NK-92 treated with Interleukin-12 subunit alpha and Interleukin-12 subunit beta, amount 100 ng/mL, for 24 hours (cell line): ENCODE measurements around the gene PSME4.

Experiments used
- DNase-seq: peaks from one replicate; lab custom pipeline; 2025; lab: John Stamatoyannopoulos, UW

Gene PSME4

GRCh38 chr2:53970724-53971602, at the start of gene PSME4:
PSME4 (minus strand) TSS chr2:53970993; CDS start chr2:53970784, 209 bp downstream.
- DNase-seq = peak; percentile 79

- DNase-seq = no peak
Observed at GRCh38 chr2:54015798-54016699, 45.3 kb upstream of the PSME4 start.

GRCh38 chr2:54013996-54014395, 43.2 kb upstream of the PSME4 start:
- no peak for DNase-seq

- no peak for DNase-seq
Observed at GRCh38 chr2:54012538-54013141, 41.8 kb upstream of the PSME4 start.

- DNase-seq = no peak
Observed at GRCh38 chr2:54009549-54009948, 38.8 kb upstream of the PSME4 start.

GRCh38 chr2:54008439-54008838, 37.6 kb upstream of the PSME4 start:
- no peak for DNase-seq

GRCh38 chr2:54000524-54000923, 29.7 kb upstream of the PSME4 start:
- DNase-seq = no peak

GRCh38 chr2:54000122-54000521, 29.3 kb upstream of the PSME4 start:
- DNase-seq = no peak

GRCh38 chr2:53998834-53999233, 28.0 kb upstream of the PSME4 start:
- DNase-seq = no peak

- DNase-seq = no peak
Observed at GRCh38 chr2:53994818-53995808, 24.3 kb upstream of the PSME4 start.

- DNase-seq = no peak
Observed at GRCh38 chr2:53991948-53992347, 21.2 kb upstream of the PSME4 start.

- DNase-seq = no peak
Observed at GRCh38 chr2:53989210-53989862, 18.5 kb upstream of the PSME4 start.

- no peak for DNase-seq
Observed at GRCh38 chr2:53987336-53987921, 16.6 kb upstream of the PSME4 start.

GRCh38 chr2:53985646-53986045, 14.9 kb upstream of the PSME4 start:
- DNase-seq = no peak

- DNase-seq = peak; percentile 31
Observed at GRCh38 chr2:53969968-53970723, 647 bp downstream of the PSME4 start.

- no peak for DNase-seq
Observed at GRCh38 chr2:53969285-53969967, 1.4 kb downstream of the PSME4 start.

GRCh38 chr2:53964987-53965687, 5.7 kb downstream of the PSME4 start:
- DNase-seq = no peak

- DNase-seq = no peak
Observed at GRCh38 chr2:53964257-53964952, 6.4 kb downstream of the PSME4 start.
